GM12801 (cell line): ENCODE results near the gene ARMC2.

Experiments used
- CTCF ChIP-seq: IDR thresholded peaks from one replicate; pipeline ENCODE4 v1.5.1; 2011; ENCODE audit warnings: control low read depth; ENCODE audit not compliant: insufficient read length; ENCODE audit errors: extremely low read depth

The ARMC2 gene

DNA sequence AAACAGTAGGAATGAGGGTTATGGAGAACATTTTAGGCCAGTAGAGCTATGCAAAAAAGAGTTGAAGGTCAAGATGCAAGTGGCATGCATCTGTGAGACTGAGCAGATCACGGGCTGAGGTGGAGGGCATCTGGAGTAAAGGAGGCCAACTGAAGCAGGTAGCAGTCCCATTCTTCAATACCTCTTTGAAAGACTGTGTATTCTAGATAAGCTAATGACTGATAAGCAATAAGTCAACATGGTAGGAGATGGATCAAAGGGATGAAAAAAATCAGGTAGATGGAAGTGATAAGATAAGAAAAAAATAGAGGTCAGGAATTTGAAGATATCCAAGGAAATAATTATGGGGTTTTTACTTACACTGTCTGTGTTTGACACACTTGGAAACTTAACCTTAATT, 55.6 kb downstream of the ARMC2 start:
- TF ChIP-seq CTCF, result no peak

DNA sequence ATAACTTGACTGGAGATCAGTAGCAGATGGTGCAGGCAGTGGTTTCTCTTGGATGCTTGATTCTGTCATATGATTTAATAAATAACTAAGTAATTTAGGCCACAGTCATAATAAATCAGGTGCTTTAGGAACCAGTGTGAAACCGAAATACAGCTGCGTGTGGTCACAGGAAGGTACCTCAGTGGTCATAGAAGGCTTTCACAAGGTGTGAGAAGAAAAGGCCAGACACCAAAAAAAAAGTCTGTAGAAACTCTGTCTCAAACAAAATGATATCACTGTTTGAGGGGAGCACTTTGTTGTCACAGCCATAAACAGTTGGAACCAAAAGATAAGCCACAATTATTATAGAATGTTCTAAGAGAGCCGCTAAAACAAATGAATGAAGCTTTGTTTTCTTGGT, 56.5 kb downstream of the ARMC2 start:
- TF ChIP-seq CTCF, result no peak

DNA sequence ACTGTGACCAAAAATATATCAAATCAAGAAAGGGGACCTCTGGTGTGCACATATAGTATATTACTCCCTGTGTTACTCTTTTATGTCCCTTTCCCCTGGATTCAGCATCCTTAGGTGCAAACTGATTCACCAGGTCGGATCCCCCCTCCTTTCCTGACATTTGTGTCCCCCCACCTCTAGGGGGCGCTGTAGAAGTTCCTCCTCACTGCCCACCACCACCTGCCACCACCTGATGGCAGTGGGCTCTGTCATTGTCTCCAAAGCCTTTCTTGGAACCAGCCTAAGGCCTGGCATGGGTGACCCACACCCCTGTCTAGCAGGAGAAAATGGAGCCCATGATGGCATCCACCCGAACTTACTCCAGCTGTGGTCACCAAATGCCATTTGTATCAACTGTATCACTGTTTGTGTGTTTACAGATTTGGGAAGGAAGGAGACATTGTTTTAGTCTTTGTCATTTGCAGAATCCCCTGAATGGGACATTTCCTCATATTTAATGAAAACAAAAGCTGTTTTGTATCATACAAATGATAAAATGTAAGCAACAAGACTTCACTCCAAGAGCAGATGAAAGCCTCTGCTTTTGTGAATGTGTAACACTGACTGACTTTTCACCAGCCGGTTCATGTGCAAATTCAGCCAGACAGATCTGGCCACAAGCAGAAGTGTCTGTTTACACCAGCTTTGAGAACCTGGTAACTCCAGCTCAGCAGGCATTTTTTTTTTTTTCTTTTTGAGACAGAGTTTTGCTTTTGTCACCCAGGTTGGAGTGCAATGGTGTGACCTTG, 66.2 kb downstream of the ARMC2 start:
- no peak for TF ChIP-seq CTCF

- TF ChIP-seq CTCF, result no peak
Measured at GRCh38 chr6:108915258-108915657, 67.0 kb downstream of the ARMC2 start.

GRCh38 chr6:108916026-108916686, 67.9 kb downstream of the ARMC2 start:
- TF ChIP-seq CTCF, result no peak

- TF ChIP-seq CTCF, result no peak
Measured at GRCh38 chr6:108920751-108921150, 72.5 kb downstream of the ARMC2 start.

- no peak for TF ChIP-seq CTCF
Measured at GRCh38 chr6:108921547-108922361, 73.5 kb downstream of the ARMC2 start.
